HL-60/S4 treated with retinoic acid at 250 ng/mL for 4 days and 3 days (cell line): ENCODE data around the gene ACTL9.

Experiments used
- in situ Hi-C: fragments of 300-500 bp; cut with MboI; formaldehyde crosslinking; loops from 2 replicates; pipeline ENCODE4 v1.7.0; 2022; ENCODE audit warnings: low sequenced_read_pairs

ACTL9 gene

GRCh38 chr19:8654591-8655339 lies 43.8 kb downstream of the ACTL9 start:
- in situ Hi-C loops: loop anchor here (5.0 kb wide), 1 partner anchor 38 kb away; no protein-coding TSS in a partner anchor

- in situ Hi-C loops: no loop called here
Observed at GRCh38 chr19:8648240-8648639, 50.4 kb downstream of the ACTL9 start.
